ENCODE measurements around the gene TRPC6.

TRPC6 gene

DNA sequence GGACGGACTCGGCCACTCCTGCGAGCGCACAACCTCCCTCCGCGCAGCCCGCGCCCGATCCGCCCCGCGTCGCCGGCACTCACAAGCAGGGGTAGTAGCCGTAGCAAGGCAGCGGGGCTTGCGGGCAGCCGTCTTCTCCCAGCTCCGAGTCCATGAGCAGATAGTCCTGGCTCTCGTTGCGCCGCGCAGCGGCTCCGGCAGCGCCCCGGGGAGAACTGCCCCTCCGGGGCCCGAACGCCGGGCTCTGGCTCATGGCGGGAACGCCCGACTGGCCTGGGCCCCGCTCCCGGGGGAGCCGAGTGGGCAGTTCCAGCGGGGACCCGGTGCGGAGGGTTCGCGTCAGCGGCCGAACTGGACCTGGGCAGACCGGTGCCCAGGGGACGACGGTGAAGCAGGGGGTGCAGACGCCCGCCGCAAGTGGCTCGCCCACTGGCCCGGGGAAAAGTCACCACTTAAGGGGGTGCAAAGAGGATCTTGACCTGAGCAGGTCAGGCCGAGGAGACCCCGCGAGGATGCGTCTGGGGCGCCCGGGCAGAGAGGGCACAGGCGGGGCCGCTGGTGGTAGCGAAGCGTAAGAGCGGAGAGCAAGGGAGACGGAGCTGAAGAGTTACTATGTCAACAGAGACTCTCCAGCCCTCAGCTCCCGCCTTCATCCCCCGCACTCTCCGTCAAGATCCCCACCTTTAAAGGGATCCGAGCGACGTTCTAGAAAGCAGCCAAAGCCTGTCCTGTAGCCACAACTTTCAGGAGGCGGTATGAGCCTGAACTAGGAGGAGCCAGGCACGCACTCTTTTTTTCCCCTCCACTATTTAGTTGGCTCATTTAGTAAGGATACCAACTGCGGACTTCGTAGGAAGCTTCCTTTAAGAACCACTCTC, at the start of gene TRPC6:
Gene TRPC6, minus strand, starts transcription at position 757 of the 878 bp plus-strand sequence. Its CDS starts 504 bp downstream, at position 253.
- no peak for DNase-seq (ENCODE audit: low read depth in 2 of 2)

DNA sequence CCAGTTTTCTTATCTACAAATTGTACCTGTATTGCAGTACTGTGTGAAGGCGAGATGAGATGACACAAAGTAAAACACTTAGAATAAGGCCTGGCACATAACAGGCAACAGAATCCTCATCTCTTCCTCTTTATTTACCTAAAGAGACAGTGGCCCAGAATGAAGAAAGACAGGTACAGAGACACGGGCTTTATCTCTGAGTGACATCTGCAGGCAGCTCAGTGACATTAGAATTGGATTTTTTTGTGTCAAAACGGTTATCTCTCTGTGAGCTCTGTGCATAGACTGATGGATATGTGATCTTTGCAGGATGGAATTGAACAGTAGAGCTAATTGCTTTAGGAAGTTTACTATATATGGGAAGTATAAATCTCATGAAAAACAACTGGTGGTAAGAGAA, 36.2 kb upstream of the TRPC6 start:
- DNase-seq (ENCODE audit: low read depth in 2 of 2) = no peak

DNA sequence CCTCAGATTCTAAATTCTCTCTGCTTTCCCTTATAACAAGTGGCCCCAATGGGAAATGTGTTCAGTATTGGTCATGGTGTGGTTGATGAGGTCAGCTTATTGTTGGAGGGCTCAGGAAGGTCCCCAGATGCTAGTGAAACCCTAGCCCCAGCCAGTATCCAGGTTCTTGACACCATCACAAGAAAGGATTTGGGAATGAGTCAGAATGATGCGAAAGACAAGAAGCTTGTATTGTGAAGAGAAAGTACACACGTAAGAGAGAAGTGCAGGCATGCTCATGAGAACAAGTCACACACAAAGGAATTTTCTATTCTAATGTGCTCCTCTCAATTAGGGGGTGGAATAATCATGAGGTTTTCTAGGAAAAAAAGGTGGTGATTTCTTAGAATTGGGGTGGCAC, 34.9 kb upstream of the TRPC6 start:
- no peak for DNase-seq (ENCODE audit: low read depth in 2 of 2)

DNA sequence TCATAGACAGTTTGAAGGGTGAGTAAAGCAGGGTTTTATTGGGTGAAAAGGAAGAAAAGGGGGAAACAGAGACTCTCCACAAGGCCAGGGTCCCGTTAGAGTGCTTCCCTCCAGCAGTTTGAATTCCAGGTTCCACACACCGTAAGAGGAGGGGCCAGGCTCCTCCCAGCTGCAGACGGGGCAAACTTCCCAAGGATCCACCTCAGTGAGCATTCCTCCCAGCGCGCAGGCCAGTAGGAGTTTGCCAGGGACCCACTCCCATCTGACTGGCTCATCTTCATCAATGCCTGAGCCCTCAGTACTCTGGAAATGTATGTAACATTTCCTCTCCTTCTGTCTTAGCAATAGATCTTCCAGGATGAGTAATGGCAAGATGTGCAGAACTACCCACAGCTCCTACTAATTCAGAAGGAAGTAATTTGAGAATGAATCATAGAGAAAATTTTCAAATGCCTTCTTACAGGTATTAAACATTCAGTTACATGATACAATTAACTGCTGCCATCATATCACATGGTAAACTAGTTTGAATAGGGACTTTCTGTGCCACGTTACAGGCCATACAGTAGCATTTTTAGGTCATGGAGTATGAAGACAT, 34.0 kb upstream of the TRPC6 start:
- no peak for DNase-seq (ENCODE audit: low read depth in 2 of 2)

DNA sequence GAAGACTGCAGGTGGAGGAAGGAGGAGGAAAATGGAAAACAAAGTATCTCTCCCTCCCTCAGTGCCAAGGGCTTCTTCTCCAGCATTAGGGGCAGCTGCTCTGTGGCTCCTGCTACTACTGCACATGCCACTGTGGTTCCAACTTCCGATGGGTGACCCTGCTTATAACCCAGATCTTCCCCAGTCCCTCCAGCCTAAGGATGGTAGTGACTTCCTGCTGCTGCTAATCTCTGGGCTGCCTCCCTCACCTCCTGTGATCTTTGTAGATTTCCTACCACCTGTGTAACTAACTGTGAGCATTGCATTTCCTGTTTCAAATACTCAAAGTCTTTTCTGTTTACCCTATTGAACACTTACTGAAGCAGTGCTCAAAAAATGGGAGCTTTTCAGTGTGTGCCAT, 28.7 kb upstream of the TRPC6 start:
- no peak for DNase-seq (ENCODE audit: low read depth in 2 of 2)

DNA sequence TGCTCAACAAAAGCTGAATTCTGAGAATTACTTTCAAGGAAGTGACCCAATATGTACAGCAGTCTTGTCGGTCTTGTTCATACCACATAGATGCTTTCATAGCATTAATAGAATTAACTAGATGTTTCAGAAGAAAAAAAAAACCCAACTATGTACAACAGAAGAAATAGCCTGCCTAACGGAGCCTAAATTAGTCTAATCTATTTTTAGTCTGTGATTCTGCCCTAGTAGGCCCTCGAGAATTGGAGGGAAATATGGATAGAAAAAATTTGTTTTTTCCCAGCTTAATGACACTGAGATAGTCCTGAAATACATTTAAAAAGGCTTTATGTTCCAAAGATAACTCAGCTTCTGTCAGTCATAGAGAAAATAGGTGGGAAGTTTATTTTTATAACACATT, 17.1 kb upstream of the TRPC6 start:
- DNase-seq (ENCODE audit: low read depth in 2 of 2) = no peak

DNA sequence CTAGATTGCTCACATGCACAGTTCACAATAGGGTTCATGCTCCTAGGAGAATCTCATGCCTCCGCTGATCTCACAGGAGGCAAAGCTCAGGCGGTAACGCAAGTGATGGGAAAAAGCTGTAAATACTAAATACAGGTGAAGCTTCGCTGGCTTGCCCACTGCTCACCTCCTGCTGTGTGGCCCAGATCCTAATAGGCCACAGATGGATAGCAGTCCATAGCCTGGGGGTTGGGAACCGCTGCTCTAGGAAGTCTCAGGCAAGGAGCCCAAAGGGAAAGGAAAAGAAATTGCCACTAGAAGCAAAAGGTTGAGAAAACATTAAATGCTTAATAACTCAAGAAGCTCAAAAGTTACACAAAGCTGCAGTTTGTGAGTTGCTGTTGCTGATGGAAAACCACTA, 3.2 kb upstream of the TRPC6 start:
- no peak for DNase-seq (ENCODE audit: low read depth in 2 of 2)

DNA sequence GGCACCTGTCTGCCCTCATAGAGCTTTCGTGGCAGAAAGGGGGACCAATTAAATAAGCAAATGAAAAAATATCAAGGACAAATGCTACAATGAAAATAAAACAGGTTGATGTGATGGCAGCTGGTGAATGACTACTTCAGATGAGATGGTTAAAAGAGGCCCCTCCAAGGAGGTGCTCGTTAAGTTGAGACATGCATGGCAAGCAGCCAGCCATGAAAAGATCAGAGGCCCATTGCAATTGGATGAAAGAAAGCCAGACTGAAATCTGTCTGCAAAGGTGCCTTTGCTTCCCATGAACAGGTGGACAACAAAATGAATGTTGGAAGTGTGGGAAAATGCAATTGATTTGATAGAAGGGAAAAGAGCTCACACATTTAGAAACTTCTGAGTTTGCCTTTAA, 848 bp upstream of the TRPC6 start:
- DNase-seq (ENCODE audit: low read depth in 2 of 2) = no peak

DNA sequence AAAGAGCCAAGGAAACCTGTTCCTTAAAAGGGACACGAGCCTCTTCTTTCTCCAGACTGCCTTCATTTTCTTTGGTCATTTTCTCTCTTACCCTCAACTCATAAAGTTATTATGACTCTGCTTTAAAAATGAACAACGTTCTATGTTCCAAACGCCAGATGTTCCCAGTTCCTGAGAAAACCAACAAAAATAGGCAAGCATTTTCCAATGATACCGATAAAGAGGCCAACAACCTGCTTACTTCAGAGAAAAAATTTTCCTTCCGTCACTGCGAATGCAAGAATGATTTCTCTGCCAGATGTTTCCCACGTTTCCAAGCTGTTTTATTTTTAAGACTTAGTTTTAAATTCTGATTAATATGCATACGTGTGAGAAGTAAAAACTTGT, 315 bp upstream of the TRPC6 start:
- no peak for DNase-seq (ENCODE audit: low read depth in 2 of 2)

DNA sequence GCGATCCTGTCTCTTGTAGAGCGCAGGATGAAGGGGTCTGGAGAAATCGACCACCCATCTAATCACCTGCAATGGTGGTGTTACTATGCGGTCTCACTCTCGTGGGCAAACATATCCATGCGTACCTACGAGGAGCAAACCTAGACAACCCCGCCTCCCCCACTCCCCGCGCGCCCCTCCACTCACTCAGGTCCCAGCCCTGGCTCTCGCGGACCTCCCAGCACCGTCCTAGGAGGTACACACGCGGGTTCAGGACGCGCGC, 887 bp downstream of the TRPC6 start:
- no peak for DNase-seq (ENCODE audit: low read depth in 2 of 2)

DNA sequence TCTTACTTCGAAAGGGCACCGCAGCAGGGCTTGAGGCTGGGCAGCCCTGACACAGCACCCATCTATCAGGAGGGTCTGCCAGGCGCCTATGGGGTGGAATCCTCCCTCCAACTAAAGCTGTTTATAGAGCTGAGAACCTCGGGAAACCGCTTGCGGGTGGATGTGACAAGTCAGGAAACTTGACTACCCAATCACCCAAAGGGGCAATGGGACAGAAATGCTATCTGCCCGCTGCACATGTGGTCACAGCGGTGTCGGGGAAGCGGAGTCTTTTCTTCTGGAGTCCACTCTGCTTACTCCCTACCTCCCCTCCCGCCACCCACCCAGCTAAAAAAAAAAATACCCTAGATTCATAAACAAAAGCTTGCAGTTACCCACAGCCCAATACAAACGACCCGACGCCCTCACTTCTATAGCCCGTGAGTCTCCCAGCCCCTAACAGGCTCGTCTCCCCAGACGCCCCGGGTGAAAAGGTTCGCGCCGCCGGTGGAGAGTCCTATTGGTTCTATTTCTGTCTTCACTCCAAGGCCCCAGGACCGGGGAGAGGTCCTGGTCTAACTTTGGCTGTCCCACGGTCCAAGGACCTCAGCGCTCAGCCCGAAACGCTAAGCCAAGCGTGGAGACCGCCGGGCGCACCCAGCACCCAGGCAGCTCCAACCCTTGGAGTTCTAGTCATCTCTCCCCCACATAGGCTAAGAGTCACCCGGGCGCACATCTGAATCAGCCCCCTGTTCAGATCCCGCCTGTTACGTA, 1.4 kb downstream of the TRPC6 start:
- DNase-seq (ENCODE audit: low read depth in 2 of 2) = no peak

DNA sequence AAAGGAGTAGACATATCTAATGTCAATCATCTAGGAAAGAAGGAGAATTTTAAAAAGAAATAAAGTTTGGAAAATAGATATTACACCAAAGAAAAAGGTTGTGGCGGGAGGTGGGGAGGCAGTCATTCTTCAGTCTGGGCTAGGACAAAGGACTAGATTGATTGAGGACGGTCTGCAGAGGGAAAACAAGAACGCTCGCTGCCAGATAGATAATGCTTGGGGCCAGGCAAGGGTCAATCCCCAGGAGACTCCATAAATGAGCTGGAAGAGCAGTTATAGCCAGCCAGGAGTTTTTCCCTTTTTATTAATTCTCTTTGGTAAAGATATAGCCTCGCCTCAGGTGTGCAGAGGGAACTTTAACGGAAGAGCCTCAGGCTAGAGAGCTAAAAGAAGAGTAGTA, 6.3 kb downstream of the TRPC6 start:
- DNase-seq (ENCODE audit: low read depth in 2 of 2) = no peak

DNA sequence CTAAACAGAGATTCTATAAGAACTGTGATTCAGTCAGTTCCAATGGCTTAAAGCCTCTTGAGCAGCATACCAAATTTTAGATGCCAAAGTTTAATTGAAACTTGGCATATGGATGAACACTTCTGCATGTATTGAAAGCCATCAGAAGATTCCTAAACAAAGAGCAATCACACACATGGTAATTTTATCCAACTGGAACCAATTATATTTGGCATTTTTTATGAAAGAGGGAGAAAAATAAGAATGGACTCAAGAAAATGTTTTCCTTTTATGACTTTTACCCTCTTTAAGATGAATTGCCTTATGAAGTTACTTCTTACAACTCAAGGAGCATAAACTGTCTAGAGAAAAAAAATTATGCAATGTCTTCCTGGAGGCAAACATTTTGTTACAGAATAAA, 7.4 kb downstream of the TRPC6 start:
- DNase-seq (ENCODE audit: low read depth in 2 of 2) = no peak

DNA sequence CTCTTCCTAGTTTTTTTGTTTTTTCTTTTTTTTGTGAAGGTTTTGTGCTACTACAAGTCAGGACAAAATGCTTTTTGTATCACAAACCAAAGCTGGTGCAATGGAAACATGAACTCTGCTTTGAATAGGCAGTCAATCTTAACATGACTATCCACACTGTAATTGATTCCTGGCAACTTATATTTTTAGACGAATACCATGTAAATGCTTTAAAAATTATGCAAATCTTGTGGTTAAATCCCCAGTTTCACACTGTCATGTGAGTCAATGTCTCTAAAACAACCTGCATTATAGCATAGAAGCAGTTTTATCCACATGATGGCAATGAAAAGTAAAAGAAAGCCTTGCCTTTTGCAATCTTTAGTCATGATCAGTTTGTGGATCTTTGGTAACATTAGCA, 8.9 kb downstream of the TRPC6 start:
- no peak for DNase-seq (ENCODE audit: low read depth in 2 of 2)

DNA sequence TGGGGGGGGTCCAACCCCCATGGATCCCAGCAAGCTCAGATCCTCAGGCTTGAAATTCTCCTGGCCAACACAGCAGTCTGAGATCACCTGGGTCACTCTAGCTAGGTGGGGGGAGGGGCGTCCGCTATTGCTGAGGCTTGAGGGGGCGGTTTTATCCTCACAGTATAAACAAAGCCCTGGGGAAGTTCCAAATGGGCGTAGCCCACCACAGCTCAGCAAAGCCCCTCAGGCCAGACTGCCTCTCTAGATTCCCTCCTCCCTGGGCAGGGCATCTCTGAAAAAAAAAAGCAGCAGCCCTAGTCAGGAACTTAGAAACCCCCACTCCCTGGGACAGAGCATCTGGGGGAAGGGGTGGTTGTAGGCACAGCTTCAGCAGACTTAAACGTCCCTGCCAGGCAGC, 16.7 kb downstream of the TRPC6 start:
- no peak for DNase-seq (ENCODE audit: low read depth in 2 of 2)

DNA sequence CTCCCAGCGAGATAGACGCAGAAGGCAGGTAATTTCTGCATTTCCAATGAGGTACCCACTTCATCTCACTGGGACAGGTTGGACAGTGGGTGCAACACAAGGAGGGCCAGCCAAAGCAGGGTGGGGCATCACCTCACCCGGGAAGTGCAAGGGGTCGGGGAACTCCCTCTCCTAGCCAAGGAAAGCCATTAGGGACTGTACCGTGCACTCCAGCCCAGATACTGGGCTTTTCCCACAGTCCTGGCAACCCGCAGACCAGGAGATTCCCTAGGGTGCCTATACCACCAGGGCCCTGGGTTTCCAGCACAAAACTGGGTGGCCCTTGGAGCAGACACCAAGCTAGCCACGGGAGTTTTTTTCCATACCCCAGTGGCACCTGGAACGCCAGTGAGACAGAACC, 17.2 kb downstream of the TRPC6 start:
- no peak for DNase-seq (ENCODE audit: low read depth in 2 of 2)

DNA sequence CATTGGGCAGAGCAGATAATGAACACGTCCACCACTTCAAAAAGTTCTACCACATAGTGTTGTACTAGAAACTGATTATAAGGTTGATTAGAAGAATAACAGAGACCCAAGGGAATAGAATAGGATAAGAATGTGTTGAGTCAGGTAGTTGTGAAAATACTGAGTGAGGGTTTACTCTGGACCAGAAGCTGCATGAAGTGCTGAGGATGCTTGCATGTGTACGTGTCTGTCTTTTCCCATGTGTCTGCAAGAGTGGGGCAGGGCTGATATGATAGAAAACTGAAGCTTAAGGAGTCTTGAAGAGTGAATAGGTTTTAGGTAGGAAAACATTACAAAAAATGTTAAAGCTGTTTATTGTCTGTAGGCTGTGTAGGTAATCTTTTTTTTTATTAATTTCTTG, 20.6 kb downstream of the TRPC6 start:
- no peak for DNase-seq (ENCODE audit: low read depth in 2 of 2)

DNA sequence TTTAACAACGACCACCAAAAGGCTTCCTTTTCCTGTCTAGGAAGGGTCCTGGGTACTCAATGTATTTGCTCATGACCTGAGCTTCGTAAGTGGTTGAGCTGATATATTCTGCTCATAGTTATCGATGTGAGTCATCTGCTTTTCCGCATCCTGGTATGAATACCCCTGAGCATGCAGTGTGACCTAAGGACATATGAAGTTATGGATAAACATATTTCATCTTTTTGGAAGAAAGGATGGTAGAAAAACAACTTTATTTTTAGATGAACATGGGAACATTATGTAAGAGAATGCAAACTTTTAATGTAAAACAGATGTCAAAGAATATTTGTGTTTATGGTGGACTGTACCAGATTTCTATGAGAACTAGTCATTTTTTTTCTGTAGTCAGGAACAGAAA, 28.4 kb downstream of the TRPC6 start:
- DNase-seq (ENCODE audit: low read depth in 2 of 2) = no peak

DNA sequence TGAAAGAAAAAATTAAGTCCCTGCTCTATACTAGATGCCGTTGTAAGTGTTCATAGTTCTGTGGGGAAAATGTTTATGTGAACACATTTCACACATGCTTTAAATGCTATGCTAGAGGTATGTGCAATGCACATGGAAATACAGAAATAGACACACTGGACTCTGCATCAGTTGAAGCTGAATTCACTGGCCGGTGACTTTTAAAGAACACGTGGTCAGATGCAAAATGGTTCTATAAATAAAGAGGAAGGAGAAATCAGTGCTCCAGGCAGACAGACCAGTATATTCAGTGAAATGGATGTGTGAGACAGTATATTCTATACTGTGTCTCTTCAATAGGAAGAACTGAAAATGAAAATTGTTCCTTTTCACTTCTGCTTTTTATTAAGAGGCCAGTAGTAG, 29.9 kb downstream of the TRPC6 start:
- DNase-seq (ENCODE audit: low read depth in 2 of 2) = no peak

DNA sequence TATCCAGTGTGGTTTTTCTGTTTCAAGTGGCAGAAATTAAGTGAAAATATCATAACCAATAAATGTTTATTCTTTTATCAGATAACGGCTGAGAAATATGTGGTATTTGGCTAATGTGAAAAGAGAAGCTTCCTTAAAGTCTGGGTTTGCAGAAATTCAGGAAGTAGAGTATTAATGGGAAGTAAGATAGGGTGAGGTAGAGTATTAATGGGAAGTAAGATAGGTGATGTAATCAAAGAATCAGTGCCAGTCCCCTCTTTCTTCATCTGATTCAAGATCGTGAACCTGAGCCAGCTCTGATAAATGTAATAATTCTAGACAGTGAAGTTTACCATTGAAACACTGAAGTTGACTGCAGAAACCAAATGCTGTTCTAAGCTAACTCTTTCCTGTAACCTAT, 30.9 kb downstream of the TRPC6 start:
- DNase-seq (ENCODE audit: low read depth in 2 of 2) = no peak

DNA sequence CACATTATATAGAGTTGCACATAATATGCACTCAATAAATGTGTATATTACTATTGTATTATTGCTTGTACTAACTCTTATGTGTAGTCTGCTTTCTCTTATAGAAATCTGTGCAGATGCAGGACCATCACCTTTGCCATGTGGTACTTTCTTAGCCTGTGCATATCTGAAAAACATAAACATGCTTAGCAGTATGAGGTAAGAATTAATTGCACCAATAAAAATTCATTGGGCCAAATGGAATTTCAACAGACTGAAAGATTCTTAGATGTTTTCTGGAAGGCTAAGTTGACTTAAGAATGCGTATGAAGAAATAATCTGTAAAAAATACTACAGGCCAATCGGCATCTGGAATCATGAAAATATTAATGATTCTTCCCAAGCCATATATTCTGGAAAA, 55.3 kb downstream of the TRPC6 start:
- no peak for DNase-seq (ENCODE audit: low read depth in 2 of 2)

DNA sequence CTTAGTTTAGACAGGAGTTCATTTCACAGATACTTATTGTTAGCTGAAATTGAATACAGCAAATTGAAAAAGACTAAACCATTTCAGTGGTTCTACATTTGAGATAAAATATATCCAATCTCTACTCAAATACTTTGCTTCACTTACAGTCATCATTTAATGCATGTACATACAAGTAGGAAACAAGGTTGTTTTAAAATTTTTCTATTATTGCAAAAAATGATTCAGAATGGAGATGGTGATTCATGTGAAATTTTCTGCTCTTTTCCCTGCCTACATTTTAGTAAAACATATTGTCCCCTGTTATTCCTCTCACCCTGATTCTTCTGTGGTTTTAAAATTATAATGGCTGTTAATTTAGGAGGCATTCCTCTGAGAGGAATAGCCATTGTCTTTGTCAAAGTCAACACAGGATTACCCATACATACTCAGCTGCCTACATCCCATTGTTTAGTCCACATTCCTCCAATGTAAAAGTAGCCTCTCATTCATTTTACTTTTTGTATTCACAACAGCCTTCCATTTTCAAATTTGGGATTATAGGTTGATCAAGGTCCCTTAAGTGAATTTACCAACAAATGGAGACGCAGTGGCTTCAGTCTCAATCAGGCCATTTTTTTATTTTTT, 60.1 kb downstream of the TRPC6 start:
- no peak for DNase-seq (ENCODE audit: low read depth in 2 of 2)

DNA sequence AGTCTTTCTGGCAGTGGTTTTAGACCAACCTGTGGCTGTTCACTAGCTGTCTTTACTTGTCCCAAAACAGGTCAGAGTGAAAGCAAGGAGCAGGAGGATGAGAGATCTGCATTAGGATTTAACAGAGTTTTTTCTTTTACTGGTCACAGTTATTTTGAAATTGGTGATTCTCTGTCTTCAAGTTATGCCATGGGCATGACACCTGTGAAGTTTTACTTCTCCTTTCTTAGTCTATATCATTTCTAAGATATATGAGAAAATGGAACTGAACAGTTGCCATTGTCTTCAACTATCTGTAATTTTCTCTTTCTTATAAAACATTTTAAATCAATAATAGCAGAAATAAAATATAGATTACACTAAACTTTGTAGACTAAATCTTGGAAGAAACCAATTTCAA, 60.6 kb downstream of the TRPC6 start:
- no peak for DNase-seq (ENCODE audit: low read depth in 2 of 2)
